SK-N-SH (cell line): Measurements from ENCODE around the gene GTPBP4.

Experiments used
- EP300 ChIP-seq, 2 experiments: IDR thresholded peaks; 2 replicates each; pipeline versions ENCODE4 v1.4.0 to v1.6.1; 2012; ENCODE audit warnings: borderline replicate concordance in 1 of 2, low read depth in 1 of 2, low read length in 1 of 2
- EZH2phosphoT487 ChIP-seq: fragments of 200-600 bp; sonication (generic); IDR thresholded peaks from 2 replicates; pipeline ENCODE4 v1.6.1; 2017; ENCODE audit warnings: low read depth, mixed run types, mild to moderate bottlenecking, antibody characterized with exemption, moderate library complexity, borderline replicate concordance
- FOXM1 ChIP-seq: IDR thresholded peaks from 2 replicates; pipeline ENCODE4 v1.4.0; 2012; ENCODE audit warnings: low read depth, mild to moderate bottlenecking
- GABPA ChIP-seq: IDR thresholded peaks from 2 replicates; pipeline ENCODE4 v1.4.0; 2012; ENCODE audit warnings: low read depth, mild to moderate bottlenecking
- NRF1 ChIP-seq: IDR thresholded peaks from 2 replicates; pipeline ENCODE4 v1.6.1; 2012; ENCODE audit warnings: low read depth, mild to moderate bottlenecking, low read length
- POLR2AphosphoS5 ChIP-seq: IDR thresholded peaks from 2 replicates; pipeline ENCODE4 v1.6.1; 2012; ENCODE audit warnings: low read depth, low read length
- RCOR1 ChIP-seq: fragments of 150-350 bp; IDR thresholded peaks from 2 replicates; pipeline ENCODE4 v1.6.1; 2017; ENCODE audit warnings: antibody characterized with exemption, low read length
- SIN3A ChIP-seq: IDR thresholded peaks from 2 replicates; pipeline ENCODE4 v1.6.1; 2012; ENCODE audit warnings: low read depth, mild to moderate bottlenecking, low read length, moderate library complexity, borderline replicate concordance
- TAF1 ChIP-seq: IDR thresholded peaks from 2 replicates; pipeline ENCODE4 v1.6.1; 2012; ENCODE audit warnings: low read depth, mild to moderate bottlenecking, low read length, moderate library complexity, borderline replicate concordance
- YY1 ChIP-seq: IDR thresholded peaks from 2 replicates; pipeline ENCODE4 v1.4.0; 2012; ENCODE audit warnings: low read depth, mild to moderate bottlenecking
- TF ChIP-seq, protein P1 (sequence below): fragments of 200-600 bp; sonication (generic); IDR thresholded peaks from 2 replicates; pipeline ENCODE4 v1.6.1; 2017; ENCODE audit warnings: antibody characterized with exemption, mild to moderate bottlenecking, moderate library complexity
- TF ChIP-seq, protein P2 (sequence below): IDR thresholded peaks from 2 replicates; pipeline ENCODE4 v1.4.0; 2012; ENCODE audit warnings: low read depth, borderline replicate concordance
- TF ChIP-seq, protein P3 (sequence below): fragments of 150-350 bp; IDR thresholded peaks from 2 replicates; pipeline ENCODE4 v1.6.1; 2017; ENCODE audit warnings: antibody characterized with exemption, low read length, low read depth, borderline replicate concordance
- TF ChIP-seq, protein P4 (sequence below): IDR thresholded peaks from 2 replicates; pipeline ENCODE4 v1.4.0; 2012; ENCODE audit warnings: low read depth

DNA sequence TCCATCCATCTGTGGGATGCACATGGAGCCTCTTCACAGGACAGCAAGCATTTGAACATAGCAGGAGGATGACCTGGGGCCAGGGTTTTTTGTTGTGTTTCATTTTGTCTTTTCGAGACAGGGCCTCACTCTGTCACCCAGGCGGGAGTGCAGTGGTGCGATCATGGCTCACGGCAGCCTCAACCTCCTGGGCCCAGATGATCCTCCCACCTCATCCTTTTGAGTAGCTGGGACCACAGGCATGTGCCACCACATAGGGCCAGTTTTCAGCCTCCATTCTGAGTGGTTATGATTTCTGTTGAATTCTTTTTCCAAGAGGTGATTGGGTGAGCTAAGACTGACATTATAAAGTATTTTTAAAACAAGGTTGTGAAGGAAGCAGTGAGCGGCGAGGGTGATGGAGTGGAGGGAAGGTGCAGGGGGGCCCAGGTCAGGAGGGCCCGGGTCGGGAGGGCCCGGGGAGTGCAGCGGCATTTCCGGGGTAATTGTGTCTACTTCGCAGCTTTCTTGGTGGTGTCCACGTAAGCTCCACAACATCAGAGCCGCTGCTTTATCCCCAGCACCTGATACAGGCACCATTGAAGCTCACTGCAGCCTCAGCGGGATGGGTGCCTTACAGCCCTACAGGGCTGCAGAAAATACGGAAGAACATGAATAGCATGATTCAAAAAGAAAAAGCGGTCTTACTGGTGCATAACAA is 44.8 kb upstream of the GTPBP4 start:
- TF ChIP-seq, protein P1, sequence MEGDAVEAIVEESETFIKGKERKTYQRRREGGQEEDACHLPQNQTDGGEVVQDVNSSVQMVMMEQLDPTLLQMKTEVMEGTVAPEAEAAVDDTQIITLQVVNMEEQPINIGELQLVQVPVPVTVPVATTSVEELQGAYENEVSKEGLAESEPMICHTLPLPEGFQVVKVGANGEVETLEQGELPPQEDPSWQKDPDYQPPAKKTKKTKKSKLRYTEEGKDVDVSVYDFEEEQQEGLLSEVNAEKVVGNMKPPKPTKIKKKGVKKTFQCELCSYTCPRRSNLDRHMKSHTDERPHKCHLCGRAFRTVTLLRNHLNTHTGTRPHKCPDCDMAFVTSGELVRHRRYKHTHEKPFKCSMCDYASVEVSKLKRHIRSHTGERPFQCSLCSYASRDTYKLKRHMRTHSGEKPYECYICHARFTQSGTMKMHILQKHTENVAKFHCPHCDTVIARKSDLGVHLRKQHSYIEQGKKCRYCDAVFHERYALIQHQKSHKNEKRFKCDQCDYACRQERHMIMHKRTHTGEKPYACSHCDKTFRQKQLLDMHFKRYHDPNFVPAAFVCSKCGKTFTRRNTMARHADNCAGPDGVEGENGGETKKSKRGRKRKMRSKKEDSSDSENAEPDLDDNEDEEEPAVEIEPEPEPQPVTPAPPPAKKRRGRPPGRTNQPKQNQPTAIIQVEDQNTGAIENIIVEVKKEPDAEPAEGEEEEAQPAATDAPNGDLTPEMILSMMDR = no peak
- TF ChIP-seq GABPA (no peak), POLR2AphosphoS5 (no peak), SIN3A (no peak), EP300 (IDR thresholded peaks at IDR 0.05; ENCODE audit: borderline replicate concordance in 1 of 2, low read depth in 1 of 2, low read length in 1 of 2) (no peak), TAF1 (no peak), RCOR1 (no peak), EZH2phosphoT487 (no peak), YY1 (no peak), NRF1 (no peak), FOXM1 (no peak)
- TF ChIP-seq, protein P2, sequence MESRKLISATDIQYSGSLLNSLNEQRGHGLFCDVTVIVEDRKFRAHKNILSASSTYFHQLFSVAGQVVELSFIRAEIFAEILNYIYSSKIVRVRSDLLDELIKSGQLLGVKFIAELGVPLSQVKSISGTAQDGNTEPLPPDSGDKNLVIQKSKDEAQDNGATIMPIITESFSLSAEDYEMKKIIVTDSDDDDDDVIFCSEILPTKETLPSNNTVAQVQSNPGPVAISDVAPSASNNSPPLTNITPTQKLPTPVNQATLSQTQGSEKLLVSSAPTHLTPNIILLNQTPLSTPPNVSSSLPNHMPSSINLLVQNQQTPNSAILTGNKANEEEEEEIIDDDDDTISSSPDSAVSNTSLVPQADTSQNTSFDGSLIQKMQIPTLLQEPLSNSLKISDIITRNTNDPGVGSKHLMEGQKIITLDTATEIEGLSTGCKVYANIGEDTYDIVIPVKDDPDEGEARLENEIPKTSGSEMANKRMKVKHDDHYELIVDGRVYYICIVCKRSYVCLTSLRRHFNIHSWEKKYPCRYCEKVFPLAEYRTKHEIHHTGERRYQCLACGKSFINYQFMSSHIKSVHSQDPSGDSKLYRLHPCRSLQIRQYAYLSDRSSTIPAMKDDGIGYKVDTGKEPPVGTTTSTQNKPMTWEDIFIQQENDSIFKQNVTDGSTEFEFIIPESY = no peak
- TF ChIP-seq, protein P3, sequence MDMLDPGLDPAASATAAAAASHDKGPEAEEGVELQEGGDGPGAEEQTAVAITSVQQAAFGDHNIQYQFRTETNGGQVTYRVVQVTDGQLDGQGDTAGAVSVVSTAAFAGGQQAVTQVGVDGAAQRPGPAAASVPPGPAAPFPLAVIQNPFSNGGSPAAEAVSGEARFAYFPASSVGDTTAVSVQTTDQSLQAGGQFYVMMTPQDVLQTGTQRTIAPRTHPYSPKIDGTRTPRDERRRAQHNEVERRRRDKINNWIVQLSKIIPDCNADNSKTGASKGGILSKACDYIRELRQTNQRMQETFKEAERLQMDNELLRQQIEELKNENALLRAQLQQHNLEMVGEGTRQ = no peak
- TF ChIP-seq, protein P4, sequence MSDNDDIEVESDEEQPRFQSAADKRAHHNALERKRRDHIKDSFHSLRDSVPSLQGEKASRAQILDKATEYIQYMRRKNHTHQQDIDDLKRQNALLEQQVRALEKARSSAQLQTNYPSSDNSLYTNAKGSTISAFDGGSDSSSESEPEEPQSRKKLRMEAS = no peak
